Erythroblast (primary cell): ENCODE data around the gene ZNF738.
"Not testable (repeated sequence)": the region's sequence is repeated elsewhere in the genome, so short reads cannot be mapped to it uniquely, and the experiment has no call there.

Source experiments
- DNase-seq, 2 experiments: peaks; one replicate each; lab custom pipeline; 2025; lab: John Stamatoyannopoulos, UW
- GATA1 ChIP-seq: IDR thresholded peaks from 2 replicates; pipeline ENCODE4 v1.6.1; 2011; ENCODE audit warnings: low read depth, mild to moderate bottlenecking, control low read depth, low read length, moderate library complexity
- POLR2A ChIP-seq: IDR thresholded peaks from 2 replicates; pipeline ENCODE4 v1.6.1; 2011; ENCODE audit warnings: mild to moderate bottlenecking, low read length

The ZNF738 gene

GRCh38 chr19:21358768-21359451 is at the start of gene ZNF738:
Gene ZNF738 (plus strand): TSS chr19:21359000. CDS start chr19:21359141, 141 bp downstream.
- peak; percentile 84 to 88 for DNase-seq
- TF ChIP-seq POLR2A (peak; percentile 56), GATA1 (no peak)

- not testable (repeated sequence) for DNase-seq
Observed at GRCh38 chr19:21312807-21313206, 46.0 kb upstream of the ZNF738 start.

- no peak for TF ChIP-seq POLR2A
- no peak for TF ChIP-seq GATA1
- no peak for DNase-seq
Observed at GRCh38 chr19:21314676-21315075, 44.1 kb upstream of the ZNF738 start.

- TF ChIP-seq POLR2A = no peak
- TF ChIP-seq GATA1 = no peak
- no peak for DNase-seq
Observed at GRCh38 chr19:21317821-21318220, 41.0 kb upstream of the ZNF738 start.

- no peak for TF ChIP-seq GATA1
- no peak for TF ChIP-seq POLR2A
- no peak for DNase-seq
Observed at GRCh38 chr19:21321134-21321533, 37.7 kb upstream of the ZNF738 start.

- TF ChIP-seq GATA1 (no peak), POLR2A (no peak)
Observed at GRCh38 chr19:21321996-21322395, 36.8 kb upstream of the ZNF738 start.

GRCh38 chr19:21322528-21322927 is 36.3 kb upstream of the ZNF738 start:
- DNase-seq = no peak
- TF ChIP-seq POLR2A (no peak), GATA1 (no peak)

More at GRCh38 chr19:21321996-21322395, 36.8 kb upstream of the ZNF738 start:
- no peak for DNase-seq

- peak; percentile 11 to 39 for DNase-seq
- TF ChIP-seq GATA1 (no peak), POLR2A (no peak)
Observed at GRCh38 chr19:21323000-21323399, 35.8 kb upstream of the ZNF738 start.

- TF ChIP-seq POLR2A (no peak), GATA1 (no peak)
- DNase-seq = no peak
Observed at GRCh38 chr19:21326169-21326568, 32.6 kb upstream of the ZNF738 start.

- DNase-seq = peak; percentile 31 to 38
Observed at GRCh38 chr19:21328406-21328805, 30.4 kb upstream of the ZNF738 start.

GRCh38 chr19:21328885-21329605 is 29.8 kb upstream of the ZNF738 start, which contains the start of gene ZNF708:
Gene ZNF708 (minus strand): TSS chr19:21329410. CDS start chr19:21329212, 198 bp downstream.
- peak; percentile 89 for TF ChIP-seq POLR2A
- no peak for TF ChIP-seq GATA1
- peak; percentile 84 to 90 for DNase-seq

More at GRCh38 chr19:21328406-21328805, 30.4 kb upstream of the ZNF738 start:
- TF ChIP-seq GATA1 (no peak), POLR2A (no peak)

- no peak for TF ChIP-seq GATA1
- no peak for TF ChIP-seq POLR2A
- DNase-seq = peak; percentile 1 to 3
Observed at GRCh38 chr19:21335721-21336120, 23.1 kb upstream of the ZNF738 start.

- DNase-seq = not testable (repeated sequence)
Observed at GRCh38 chr19:21344841-21345240, 14.0 kb upstream of the ZNF738 start.

- DNase-seq = no peak
Observed at GRCh38 chr19:21352830-21353229, 6.0 kb upstream of the ZNF738 start.

GRCh38 chr19:21362291-21362690 is 3.5 kb downstream of the ZNF738 start:
- no peak for TF ChIP-seq POLR2A
- TF ChIP-seq GATA1 = no peak
- DNase-seq = no peak

More at GRCh38 chr19:21352830-21353229, 6.0 kb upstream of the ZNF738 start:
- TF ChIP-seq POLR2A (no peak), GATA1 (no peak)

- TF ChIP-seq GATA1 (no peak), POLR2A (no peak)
Observed at GRCh38 chr19:21383980-21384582, 25.3 kb downstream of the ZNF738 start.

More at GRCh38 chr19:21383980-21384582, 25.3 kb downstream of the ZNF738 start:
- DNase-seq = no peak
